Measurements from ENCODE around the gene ANO7.

- TF ChIP-seq CTCF (IDR thresholded peaks at IDR 0.05; ENCODE audit: low read depth, low read length): no peak
- no peak for TF ChIP-seq EZH2phosphoT487 (IDR thresholded peaks at IDR 0.05; ENCODE audit: low read depth)
These were observed 35.8 kb downstream of the ANO7 start for GRCh38 chr2:241224018-241224850.

All from OCI-LY3 (cell line).